GM13977 (cell line): ENCODE measurements around the gene KCTD15.

ENCODE experiments used
- DNase-seq: peaks from one replicate; pipeline ENCODE4 v3.0.0; 2012; ENCODE audit warnings: low spot score
- CTCF ChIP-seq: IDR thresholded peaks from 2 replicates; pipeline ENCODE4 v1.5.1; 2012; ENCODE audit warnings: mild to moderate bottlenecking, control low read depth; ENCODE audit not compliant: insufficient read depth; ENCODE audit errors: extremely low read depth, missing control alignments
- in situ Hi-C: fragments of 300-500 bp; cut with MboI; formaldehyde crosslinking; loops from one replicate; pipeline ENCODE4 v1.12.0; 2022; ENCODE audit warnings: low sequenced_read_pairs, low pct_unique_long_range_greater_than_20kb, mixed read lengths, inconsistent platforms; ENCODE audit not compliant: unreplicated experiment

KCTD15 gene

DNA sequence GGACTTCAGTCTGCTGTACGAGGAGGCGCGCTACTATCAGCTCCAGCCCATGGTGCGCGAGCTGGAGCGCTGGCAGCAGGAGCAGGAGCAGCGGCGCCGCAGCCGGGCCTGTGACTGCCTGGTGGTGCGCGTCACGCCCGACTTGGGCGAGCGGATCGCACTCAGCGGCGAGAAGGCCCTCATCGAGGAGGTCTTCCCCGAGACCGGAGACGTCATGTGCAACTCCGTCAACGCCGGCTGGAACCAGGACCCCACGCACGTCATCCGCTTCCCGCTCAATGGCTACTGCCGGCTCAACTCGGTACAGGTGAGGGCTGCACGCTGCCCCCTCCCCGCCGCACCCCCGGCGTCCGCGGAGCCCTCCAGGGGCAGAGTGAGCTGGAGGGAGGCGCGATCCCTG lies 14.6 kb downstream of the KCTD15 start:
- in situ Hi-C loops = no loop called here
- TF ChIP-seq CTCF = no peak
- DNase-seq = no peak

DNA sequence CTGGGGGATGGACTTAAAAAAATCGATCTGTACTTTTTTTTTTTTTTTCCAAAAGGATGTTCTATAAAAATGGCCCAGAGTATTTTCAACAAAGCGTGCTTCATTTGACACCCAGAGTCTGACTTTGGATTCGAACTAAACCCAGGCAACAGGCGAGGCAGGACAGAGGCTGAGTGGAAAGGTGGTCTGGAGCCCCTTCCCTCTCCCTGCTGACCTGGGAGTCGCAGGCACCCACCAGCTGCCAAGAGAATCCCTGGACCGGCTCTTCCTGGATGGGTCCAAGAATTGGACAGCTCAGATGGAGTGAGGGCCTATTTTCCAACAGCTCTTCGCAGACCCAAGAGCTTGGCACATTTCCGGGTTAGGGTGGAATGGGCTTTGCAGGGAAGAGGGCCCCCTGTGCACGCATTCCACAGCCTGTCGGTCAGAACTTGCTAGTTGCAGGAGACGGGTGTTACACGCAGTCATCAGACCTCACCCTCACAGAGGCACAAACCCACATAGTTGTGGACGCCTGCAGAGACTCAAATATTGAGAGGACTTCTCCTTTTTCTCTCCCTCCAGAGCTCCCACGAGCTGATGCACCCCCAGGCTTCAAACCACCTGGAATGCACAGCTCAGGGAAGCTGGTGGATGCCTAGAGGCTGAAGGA lies 15.2 kb downstream of the KCTD15 start:
- TF ChIP-seq CTCF = no peak
- in situ Hi-C loops = no loop called here
- no peak for DNase-seq

- no peak for TF ChIP-seq CTCF
- DNase-seq = no peak
- in situ Hi-C loops = no loop called here
These were observed 16.0 kb downstream of the KCTD15 start for GRCh38 chr19:33812388-33813330.

- in situ Hi-C loops = no loop called here
- DNase-seq = no peak
- no peak for TF ChIP-seq CTCF
These were observed 16.9 kb downstream of the KCTD15 start for GRCh38 chr19:33813391-33814101.

- TF ChIP-seq CTCF = no peak
- in situ Hi-C loops = no loop called here
- no peak for DNase-seq
These were observed 17.8 kb downstream of the KCTD15 start for GRCh38 chr19:33814181-33815165.
